ENCODE measurements around the gene CNTFR. TPM values are rescaled to one million over a fixed set of nuclear protein-coding genes. Genes with fewer than 3 reads are reported as not detected.
A peak's percentile ranks its signal among the peaks of the same experiment; 100 is the strongest.

The CNTFR gene
- total RNA-seq, 1 donor from 2014 or later, result 8.3 TPM

DNA sequence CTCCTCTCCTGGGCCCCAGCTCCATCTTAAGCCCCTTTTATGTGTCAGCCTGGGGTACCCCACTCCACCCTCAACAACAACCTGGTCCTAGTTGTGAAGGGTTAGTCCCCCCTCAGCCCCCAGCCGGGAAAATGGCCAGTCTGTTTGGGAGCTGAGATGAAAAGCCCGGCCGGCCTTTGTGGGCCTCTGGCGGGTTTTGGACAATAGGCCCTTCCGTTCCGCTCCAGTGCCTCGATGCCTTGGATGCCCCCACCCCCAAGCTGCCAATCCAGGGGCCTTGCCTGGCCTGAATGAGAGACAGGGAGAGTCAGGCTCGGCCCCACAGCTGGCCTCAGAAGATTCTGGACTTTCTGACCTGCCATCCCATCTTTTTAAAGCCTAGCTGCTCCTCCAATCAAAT is 9.2 kb downstream of the CNTFR start:
- intact Hi-C loops (cut with DNase I), result no loop called here
- no peak for DNase-seq (ENCODE audit: extremely low spot score in 2 of 2)
- Histone ChIP-seq H3K4me3 (no peak overlapping the region), H3K4me1 (peaks cover 23% of the 10 kb centered on the region), H3K27ac (no peak overlapping the region), H3K9me3 (no peaks in the 10 kb centered on the region), H3K27me3 (no peaks in the 10 kb centered on the region), H3K36me3 (no peaks in the 10 kb centered on the region)
- TF ChIP-seq POLR2AphosphoS5 (IDR thresholded peaks at IDR 0.05; ENCODE audit: insufficient read depth in 1 of 2, low read depth in 1 of 2) (no peak), POLR2A (IDR thresholded peaks at IDR 0.05) (no peak)
- TF ChIP-seq, protein P1, sequence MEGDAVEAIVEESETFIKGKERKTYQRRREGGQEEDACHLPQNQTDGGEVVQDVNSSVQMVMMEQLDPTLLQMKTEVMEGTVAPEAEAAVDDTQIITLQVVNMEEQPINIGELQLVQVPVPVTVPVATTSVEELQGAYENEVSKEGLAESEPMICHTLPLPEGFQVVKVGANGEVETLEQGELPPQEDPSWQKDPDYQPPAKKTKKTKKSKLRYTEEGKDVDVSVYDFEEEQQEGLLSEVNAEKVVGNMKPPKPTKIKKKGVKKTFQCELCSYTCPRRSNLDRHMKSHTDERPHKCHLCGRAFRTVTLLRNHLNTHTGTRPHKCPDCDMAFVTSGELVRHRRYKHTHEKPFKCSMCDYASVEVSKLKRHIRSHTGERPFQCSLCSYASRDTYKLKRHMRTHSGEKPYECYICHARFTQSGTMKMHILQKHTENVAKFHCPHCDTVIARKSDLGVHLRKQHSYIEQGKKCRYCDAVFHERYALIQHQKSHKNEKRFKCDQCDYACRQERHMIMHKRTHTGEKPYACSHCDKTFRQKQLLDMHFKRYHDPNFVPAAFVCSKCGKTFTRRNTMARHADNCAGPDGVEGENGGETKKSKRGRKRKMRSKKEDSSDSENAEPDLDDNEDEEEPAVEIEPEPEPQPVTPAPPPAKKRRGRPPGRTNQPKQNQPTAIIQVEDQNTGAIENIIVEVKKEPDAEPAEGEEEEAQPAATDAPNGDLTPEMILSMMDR (IDR thresholded peaks at IDR 0.05), result no peak

DNA sequence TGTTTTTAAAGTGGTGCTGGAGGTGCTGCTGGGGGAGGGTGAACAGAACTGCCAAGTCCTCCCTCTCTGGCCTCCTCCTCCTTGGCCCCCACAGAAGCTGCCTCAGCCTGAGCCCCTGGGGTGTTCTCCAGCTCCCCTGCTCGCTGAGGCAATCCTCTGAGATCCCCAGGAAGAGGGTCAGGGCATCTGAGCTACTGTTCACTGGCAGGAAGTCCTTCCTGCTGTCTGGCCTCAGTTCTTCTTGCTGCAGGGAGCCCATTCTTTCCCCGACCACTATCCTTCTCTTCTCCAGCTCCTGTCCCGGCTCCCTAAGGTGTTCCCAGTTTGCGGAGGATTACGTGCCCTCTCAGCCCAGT is 9.7 kb downstream of the CNTFR start:
- TF ChIP-seq POLR2AphosphoS5 (IDR thresholded peaks at IDR 0.05; ENCODE audit: insufficient read depth in 1 of 2, low read depth in 1 of 2), result no peak
- no peak for TF ChIP-seq POLR2A (IDR thresholded peaks at IDR 0.05)
- TF ChIP-seq, protein P1 (IDR thresholded peaks at IDR 0.05), result no peak
- Histone ChIP-seq H3K27me3 (no peaks in the 10 kb centered on the region), H3K27ac (no peak overlapping the region), H3K9me3 (no peaks in the 10 kb centered on the region), H3K4me3 (no peak overlapping the region), H3K36me3 (no peaks in the 10 kb centered on the region), H3K4me1 (peaks cover 23% of the 10 kb centered on the region)
- DNase-seq (ENCODE audit: extremely low spot score in 2 of 2), result no peak
- intact Hi-C loops (cut with DNase I), result no loop called here

DNA sequence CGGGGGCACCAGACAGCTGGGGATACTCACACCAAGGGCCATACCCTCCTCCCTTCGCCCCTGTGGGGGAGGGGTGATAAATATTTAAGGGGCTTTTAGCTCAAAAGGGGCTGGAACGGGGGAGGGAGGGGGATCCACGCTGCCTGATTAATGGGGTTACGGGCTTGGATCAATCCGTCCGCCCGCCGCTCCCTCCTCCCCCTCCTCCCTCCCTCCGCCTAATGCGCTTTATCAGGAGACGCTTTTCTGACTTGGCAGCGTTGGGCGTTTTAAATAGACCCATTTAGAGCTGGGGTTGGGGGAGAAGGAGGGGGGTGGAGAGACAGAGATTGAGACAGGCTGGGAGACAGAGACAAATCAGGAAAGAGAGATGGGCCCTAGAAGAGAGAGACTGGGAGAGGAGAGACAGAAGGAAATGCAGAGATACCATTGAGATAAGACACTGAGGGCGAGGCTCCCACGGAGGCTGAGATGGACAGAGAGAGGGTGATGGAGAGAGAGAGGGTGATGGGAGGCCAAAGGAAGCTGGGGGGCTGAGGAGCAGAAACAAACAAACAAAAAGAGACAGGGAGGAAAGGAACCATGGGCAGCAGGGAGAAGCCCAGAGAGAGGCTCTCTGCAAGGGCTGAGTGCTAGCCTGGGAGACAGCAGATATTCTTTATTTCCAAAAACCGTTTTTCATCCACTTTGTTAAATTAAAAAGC is 10.3 kb downstream of the CNTFR start:
- TF ChIP-seq POLR2AphosphoS5 (IDR thresholded peaks at IDR 0.05; ENCODE audit: insufficient read depth in 1 of 2, low read depth in 1 of 2), result no peak
- no peak for TF ChIP-seq POLR2A (IDR thresholded peaks at IDR 0.05)
- TF ChIP-seq, protein P1 (IDR thresholded peaks at IDR 0.05), result no peak

DNA sequence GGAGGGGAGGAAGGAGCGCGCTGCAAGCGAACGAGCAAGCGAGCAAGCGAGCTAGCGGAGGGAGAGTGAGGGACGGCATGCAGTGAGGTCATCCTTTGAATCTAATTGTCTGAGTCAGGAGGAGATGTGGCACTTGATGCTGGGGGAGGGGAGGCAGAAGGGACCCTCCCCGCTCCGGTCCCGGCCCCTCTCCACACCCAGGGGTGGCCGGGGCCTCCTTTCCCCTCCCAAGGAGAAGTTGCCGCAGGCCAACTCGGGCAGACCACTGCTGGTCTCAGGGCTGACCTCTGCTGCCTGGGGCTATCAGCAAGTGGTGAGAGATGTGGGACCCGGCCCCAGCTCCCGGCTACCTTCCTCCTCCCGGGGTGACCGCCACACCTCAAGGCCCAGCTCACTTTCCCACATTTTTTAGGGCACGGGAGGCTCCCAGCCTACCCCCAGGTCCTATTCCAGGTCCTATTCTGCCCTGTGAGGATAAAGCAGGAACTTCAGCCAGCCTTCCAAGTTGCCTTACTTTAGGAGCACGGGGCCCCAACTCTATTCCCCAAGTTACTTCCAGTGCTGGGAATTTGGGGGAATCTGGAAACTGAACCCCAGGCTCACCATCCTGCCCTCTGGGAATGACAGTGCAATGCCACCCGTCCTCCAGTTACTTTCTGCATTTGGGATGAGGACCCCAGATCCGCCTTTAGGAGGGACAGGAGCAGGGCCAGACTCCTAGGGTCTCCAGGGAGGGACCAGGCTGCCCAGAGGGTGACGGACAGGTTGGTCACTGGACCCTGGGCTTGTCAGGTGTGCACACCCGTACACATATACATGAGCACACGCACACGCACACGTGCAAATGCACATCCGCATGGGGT is 11.1 kb downstream of the CNTFR start:
- Histone ChIP-seq H3K27me3 (no peaks in the 10 kb centered on the region), H3K27ac (peak overlapping the region; percentile 69), H3K4me1 (peaks cover 23% of the 10 kb centered on the region), H3K36me3 (no peaks in the 10 kb centered on the region), H3K4me3 (peak overlapping the region; percentile 35 to 52), H3K9me3 (no peaks in the 10 kb centered on the region)
- DNase-seq (ENCODE audit: extremely low spot score in 2 of 2), result no peak
- TF ChIP-seq POLR2A (IDR thresholded peaks at IDR 0.05), result no peak
- peak in 1 of 2 donors; percentile 37 for TF ChIP-seq POLR2AphosphoS5 (IDR thresholded peaks at IDR 0.05; ENCODE audit: insufficient read depth in 1 of 2, low read depth in 1 of 2)
- TF ChIP-seq, protein P1 (IDR thresholded peaks at IDR 0.05), result no peak
- intact Hi-C loops (cut with DNase I), result no loop called here

More for the DNA sequence above, 10.3 kb downstream of the CNTFR start:
- no peaks in the 10 kb centered on the region for H3K9me3 ChIP-seq
- H3K27me3 ChIP-seq, result no peaks in the 10 kb centered on the region
- DNase-seq (ENCODE audit: extremely low spot score in 2 of 2), result no peak
- H3K36me3 ChIP-seq, result no peaks in the 10 kb centered on the region
- peak overlapping the region; percentile 69 for H3K27ac ChIP-seq
- H3K4me3 ChIP-seq, result peak overlapping the region in 1 of 2 donors; percentile 5
- H3K4me1 ChIP-seq, result peaks cover 23% of the 10 kb centered on the region
- intact Hi-C loops (cut with DNase I), result no loop called here
